Measurements from ENCODE around the gene NBAS. TPM values are rescaled to one million over a fixed set of nuclear protein-coding genes. Genes with fewer than 3 reads are reported as not detected.

The NBAS gene
- 29.9 and 30.4 TPM in 2 replicates for total RNA-seq (2014; rRNA removed; shearing (Covaris generic); ENCODE audit: low replicate concordance)

- Histone ChIP-seq H2AFZ (ENCODE audit: low read length) (peak within 1 kb of the TSS; percentile 99), H3K4me3 (ENCODE audit: low read length) (peak within 1 kb of the TSS; percentile 92), H3K9me3 (ENCODE audit: low read length) (no peaks in the 10 kb centered on the region), H3K36me3 (ENCODE audit: insufficient read depth, low read length) (peaks cover 3% of the 10 kb centered on the region; the same call in 1 of the 2 replicates), H3K79me2 (ENCODE audit: low read length) (peaks cover 45% of the 10 kb centered on the region), H3K9ac (ENCODE audit: low read length) (peak within 1 kb of the TSS; percentile 78), H4K20me1 (ENCODE audit: insufficient read depth, low read depth, low read length) (no peaks in the 10 kb centered on the region), H3K4me2 (ENCODE audit: low read depth, low read length, poor library complexity, severe bottlenecking) (peak within 1 kb of the TSS; percentile 71), H3K4me1 (ENCODE audit: low read length) (peaks cover 27% of the 10 kb centered on the region), H3K9me2 (replicated peaks; ENCODE audit: insufficient read depth, low read length) (no peaks in the 10 kb centered on the region), H3K27ac (ENCODE audit: low read length) (0 out of 2 replicates have a peak within 1 kb of the TSS, but pooled peaks have one; percentile 13), H3K27me3 (ENCODE audit: low read length) (no peaks in the 10 kb centered on the region)
- peak; percentile 84 for DNase-seq
Measured at GRCh38 chr2:15560988-15561573, at the start of gene NBAS. Gene NBAS, minus strand, starts transcription at chr2:15561334. Its CDS starts 30 bp downstream, at chr2:15561304.

- no peaks in the 10 kb centered on the region for H3K9me2 ChIP-seq (replicated peaks; ENCODE audit: insufficient read depth, low read length)
- no peaks in the 10 kb centered on the region for H3K4me1 ChIP-seq (ENCODE audit: low read length)
- H3K79me2 ChIP-seq (ENCODE audit: low read length), result no peaks in the 10 kb centered on the region
- H3K4me3 ChIP-seq (ENCODE audit: low read length), result no peak overlapping the region
- no peaks in the 10 kb centered on the region for H3K9me3 ChIP-seq (ENCODE audit: low read length)
- no peak overlapping the region for H3K4me2 ChIP-seq (ENCODE audit: low read depth, low read length, poor library complexity, severe bottlenecking)
- H3K9ac ChIP-seq (ENCODE audit: low read length), result no peak overlapping the region
- peaks cover 35% of the 10 kb centered on the region for H3K36me3 ChIP-seq (ENCODE audit: insufficient read depth, low read length)
- no peaks in the 10 kb centered on the region for H3K27me3 ChIP-seq (ENCODE audit: low read length)
- H3K27ac ChIP-seq (ENCODE audit: low read length), result no peak overlapping the region
- H2AFZ ChIP-seq (ENCODE audit: low read length), result no peak overlapping the region
- no peaks in the 10 kb centered on the region for H4K20me1 ChIP-seq (ENCODE audit: insufficient read depth, low read depth, low read length)
- no peak for DNase-seq
Measured at GRCh38 chr2:15610430-15610952, 49.4 kb upstream of the NBAS start.

- no peaks in the 10 kb centered on the region for H3K4me1 ChIP-seq (ENCODE audit: low read length)
- H3K9me2 ChIP-seq (replicated peaks; ENCODE audit: insufficient read depth, low read length), result no peaks in the 10 kb centered on the region
- no peak overlapping the region for H3K9ac ChIP-seq (ENCODE audit: low read length)
- no peak overlapping the region for H3K4me3 ChIP-seq (ENCODE audit: low read length)
- no peak overlapping the region for H3K27ac ChIP-seq (ENCODE audit: low read length)
- DNase-seq, result no peak
- H2AFZ ChIP-seq (ENCODE audit: low read length), result no peak overlapping the region
- H4K20me1 ChIP-seq (ENCODE audit: insufficient read depth, low read depth, low read length), result no peaks in the 10 kb centered on the region
- H3K36me3 ChIP-seq (ENCODE audit: insufficient read depth, low read length), result peaks cover 39% of the 10 kb centered on the region
- no peaks in the 10 kb centered on the region for H3K9me3 ChIP-seq (ENCODE audit: low read length)
- H3K27me3 ChIP-seq (ENCODE audit: low read length), result no peaks in the 10 kb centered on the region
- no peak overlapping the region for H3K4me2 ChIP-seq (ENCODE audit: low read depth, low read length, poor library complexity, severe bottlenecking)
- H3K79me2 ChIP-seq (ENCODE audit: low read length), result no peaks in the 10 kb centered on the region
Measured at GRCh38 chr2:15609341-15610042, 48.4 kb upstream of the NBAS start.

GRCh38 chr2:15608392-15608761 is 47.2 kb upstream of the NBAS start:
- H3K27ac ChIP-seq (ENCODE audit: low read length), result no peak overlapping the region
- no peak overlapping the region for H2AFZ ChIP-seq (ENCODE audit: low read length)
- no peak overlapping the region for H3K9ac ChIP-seq (ENCODE audit: low read length)
- H3K4me3 ChIP-seq (ENCODE audit: low read length), result no peak overlapping the region
- H3K9me2 ChIP-seq (replicated peaks; ENCODE audit: insufficient read depth, low read length), result no peaks in the 10 kb centered on the region
- H3K27me3 ChIP-seq (ENCODE audit: low read length), result no peaks in the 10 kb centered on the region
- no peak overlapping the region for H3K4me2 ChIP-seq (ENCODE audit: low read depth, low read length, poor library complexity, severe bottlenecking)
- no peaks in the 10 kb centered on the region for H3K79me2 ChIP-seq (ENCODE audit: low read length)
- peaks cover 48% of the 10 kb centered on the region for H3K36me3 ChIP-seq (ENCODE audit: insufficient read depth, low read length)
- H4K20me1 ChIP-seq (ENCODE audit: insufficient read depth, low read depth, low read length), result no peaks in the 10 kb centered on the region
- H3K4me1 ChIP-seq (ENCODE audit: low read length), result no peaks in the 10 kb centered on the region
- no peak for DNase-seq
- no peaks in the 10 kb centered on the region for H3K9me3 ChIP-seq (ENCODE audit: low read length)

GRCh38 chr2:15607709-15608391 is 46.7 kb upstream of the NBAS start:
- no peaks in the 10 kb centered on the region for H4K20me1 ChIP-seq (ENCODE audit: insufficient read depth, low read depth, low read length)
- no peaks in the 10 kb centered on the region for H3K79me2 ChIP-seq (ENCODE audit: low read length)
- H3K36me3 ChIP-seq (ENCODE audit: insufficient read depth, low read length), result peaks cover 53% of the 10 kb centered on the region
- no peaks in the 10 kb centered on the region for H3K9me3 ChIP-seq (ENCODE audit: low read length)
- H3K27me3 ChIP-seq (ENCODE audit: low read length), result no peaks in the 10 kb centered on the region
- no peak overlapping the region for H2AFZ ChIP-seq (ENCODE audit: low read length)
- no peak overlapping the region for H3K27ac ChIP-seq (ENCODE audit: low read length)
- no peak overlapping the region for H3K4me2 ChIP-seq (ENCODE audit: low read depth, low read length, poor library complexity, severe bottlenecking)
- H3K4me3 ChIP-seq (ENCODE audit: low read length), result no peak overlapping the region
- DNase-seq, result no peak
- H3K4me1 ChIP-seq (ENCODE audit: low read length), result no peaks in the 10 kb centered on the region
- no peaks in the 10 kb centered on the region for H3K9me2 ChIP-seq (replicated peaks; ENCODE audit: insufficient read depth, low read length)
- no peak overlapping the region for H3K9ac ChIP-seq (ENCODE audit: low read length)

- Histone ChIP-seq H2AFZ (ENCODE audit: low read length) (no peak overlapping the region), H4K20me1 (ENCODE audit: insufficient read depth, low read depth, low read length) (no peaks in the 10 kb centered on the region), H3K79me2 (ENCODE audit: low read length) (no peaks in the 10 kb centered on the region), H3K9me3 (ENCODE audit: low read length) (no peaks in the 10 kb centered on the region), H3K4me1 (ENCODE audit: low read length) (no peaks in the 10 kb centered on the region), H3K4me2 (ENCODE audit: low read depth, low read length, poor library complexity, severe bottlenecking) (no peak overlapping the region), H3K9ac (ENCODE audit: low read length) (no peak overlapping the region), H3K36me3 (ENCODE audit: insufficient read depth, low read length) (peaks cover 60% of the 10 kb centered on the region), H3K4me3 (ENCODE audit: low read length) (no peak overlapping the region), H3K9me2 (replicated peaks; ENCODE audit: insufficient read depth, low read length) (no peaks in the 10 kb centered on the region), H3K27me3 (ENCODE audit: low read length) (no peaks in the 10 kb centered on the region), H3K27ac (ENCODE audit: low read length) (no peak overlapping the region)
- no peak for DNase-seq
Measured at GRCh38 chr2:15606481-15607441, 45.6 kb upstream of the NBAS start.

GRCh38 chr2:15605721-15606120 is 44.6 kb upstream of the NBAS start:
- Histone ChIP-seq H3K36me3 (ENCODE audit: insufficient read depth, low read length) (peaks cover 70% of the 10 kb centered on the region), H3K4me3 (ENCODE audit: low read length) (no peak overlapping the region), H3K9me2 (replicated peaks; ENCODE audit: insufficient read depth, low read length) (no peaks in the 10 kb centered on the region)

More at GRCh38 chr2:15605721-15606120, 44.6 kb upstream of the NBAS start:
- DNase-seq, result no peak
- Histone ChIP-seq H3K9ac (ENCODE audit: low read length) (no peak overlapping the region), H3K4me2 (ENCODE audit: low read depth, low read length, poor library complexity, severe bottlenecking) (no peak overlapping the region), H3K4me1 (ENCODE audit: low read length) (no peaks in the 10 kb centered on the region), H4K20me1 (ENCODE audit: insufficient read depth, low read depth, low read length) (no peaks in the 10 kb centered on the region), H2AFZ (ENCODE audit: low read length) (no peak overlapping the region), H3K27me3 (ENCODE audit: low read length) (no peaks in the 10 kb centered on the region), H3K79me2 (ENCODE audit: low read length) (no peaks in the 10 kb centered on the region), H3K9me3 (ENCODE audit: low read length) (no peaks in the 10 kb centered on the region), H3K27ac (ENCODE audit: low read length) (no peak overlapping the region)

All from Karpas-422 (cell line).